ENCODE data around the gene MTCL1. TPM values are rescaled to one million over a fixed set of nuclear protein-coding genes. Genes with fewer than 3 reads are reported as not detected.

MTCL1 gene
- total RNA-seq, 1 donor from 2014 or later, result 59.3 TPM

DNA sequence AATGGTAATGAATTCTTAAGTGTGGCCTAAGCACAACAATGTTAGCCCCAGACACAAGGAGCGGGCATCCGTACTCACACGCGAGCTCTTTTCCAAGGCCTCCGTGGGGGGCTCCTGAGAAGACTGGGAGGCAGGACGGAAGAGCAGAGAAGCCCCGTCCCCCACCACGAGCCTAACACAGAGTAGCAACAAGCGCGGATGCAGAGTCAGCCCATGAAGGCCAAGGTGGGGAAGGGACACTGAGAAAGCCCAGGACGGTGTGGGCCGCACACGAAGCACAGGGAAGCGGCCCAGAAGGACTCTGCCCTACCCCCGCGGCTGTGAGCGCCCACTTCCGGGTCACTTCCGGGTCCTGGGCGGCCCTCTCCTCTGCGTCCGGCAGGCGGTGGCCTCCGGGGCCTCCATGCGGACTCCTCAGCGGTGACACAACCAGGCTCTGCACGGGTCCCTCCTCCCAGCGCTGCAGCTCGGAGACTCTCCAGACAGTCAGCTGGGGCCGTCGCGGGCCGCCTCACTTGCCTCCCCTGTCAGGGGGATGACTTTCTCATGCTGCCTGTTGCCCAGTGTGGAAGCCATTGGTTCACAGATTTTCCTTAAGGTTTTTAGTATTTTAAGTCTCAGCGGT is 151.5 kb downstream of the MTCL1 start:
- H3K27me3 ChIP-seq (ENCODE audit: insufficient read depth, low read length), result no peaks in the 10 kb centered on the region
- Mint-ChIP-seq H3K27ac (ENCODE audit: unreplicated experiment) (no peak overlapping the region), H3K4me1 (ENCODE audit: low read depth, unreplicated experiment) (peaks cover 27% of the 10 kb centered on the region), H3K27me3 (ENCODE audit: low read depth, unreplicated experiment) (no peaks in the 10 kb centered on the region), H3K36me3 (ENCODE audit: low read depth, unreplicated experiment) (no peaks in the 10 kb centered on the region), H3K4me3 (ENCODE audit: unreplicated experiment) (no peak overlapping the region), H3K9me3 (ENCODE audit: unreplicated experiment) (no peaks in the 10 kb centered on the region)
- no peak overlapping the region for H3K9ac ChIP-seq (ENCODE audit: low read length)
- H3K79me2 ChIP-seq (ENCODE audit: insufficient read depth, low read length), result no peaks in the 10 kb centered on the region
- no peak overlapping the region for H3K27ac ChIP-seq (ENCODE audit: low read depth, low read length)
- H3K4me2 ChIP-seq (ENCODE audit: low read length), result no peak overlapping the region
- TF ChIP-seq, protein P1, sequence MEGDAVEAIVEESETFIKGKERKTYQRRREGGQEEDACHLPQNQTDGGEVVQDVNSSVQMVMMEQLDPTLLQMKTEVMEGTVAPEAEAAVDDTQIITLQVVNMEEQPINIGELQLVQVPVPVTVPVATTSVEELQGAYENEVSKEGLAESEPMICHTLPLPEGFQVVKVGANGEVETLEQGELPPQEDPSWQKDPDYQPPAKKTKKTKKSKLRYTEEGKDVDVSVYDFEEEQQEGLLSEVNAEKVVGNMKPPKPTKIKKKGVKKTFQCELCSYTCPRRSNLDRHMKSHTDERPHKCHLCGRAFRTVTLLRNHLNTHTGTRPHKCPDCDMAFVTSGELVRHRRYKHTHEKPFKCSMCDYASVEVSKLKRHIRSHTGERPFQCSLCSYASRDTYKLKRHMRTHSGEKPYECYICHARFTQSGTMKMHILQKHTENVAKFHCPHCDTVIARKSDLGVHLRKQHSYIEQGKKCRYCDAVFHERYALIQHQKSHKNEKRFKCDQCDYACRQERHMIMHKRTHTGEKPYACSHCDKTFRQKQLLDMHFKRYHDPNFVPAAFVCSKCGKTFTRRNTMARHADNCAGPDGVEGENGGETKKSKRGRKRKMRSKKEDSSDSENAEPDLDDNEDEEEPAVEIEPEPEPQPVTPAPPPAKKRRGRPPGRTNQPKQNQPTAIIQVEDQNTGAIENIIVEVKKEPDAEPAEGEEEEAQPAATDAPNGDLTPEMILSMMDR (IDR thresholded peaks at IDR 0.05; ENCODE audit: insufficient read depth, low read depth, low read length), result no peak
- no peak for TF ChIP-seq EZH2 (IDR thresholded peaks at IDR 0.05; ENCODE audit: insufficient read depth, low read length)
- no peak overlapping the region for H2AFZ ChIP-seq (ENCODE audit: low read depth, low read length)
- no peaks in the 10 kb centered on the region for H3K36me3 ChIP-seq (ENCODE audit: insufficient read depth, low read length)
- no peaks in the 10 kb centered on the region for H3K9me3 ChIP-seq (ENCODE audit: insufficient read depth, low read depth, low read length)
- DNase-seq (ENCODE audit: low read depth) (no peak), FAIRE-seq (no peak)
- peaks cover 2% of the 10 kb centered on the region for H3K4me1 ChIP-seq (ENCODE audit: insufficient read depth, low read length)
- no peak overlapping the region for H3K4me3 ChIP-seq (ENCODE audit: insufficient read depth, low read depth, low read length)
- no peaks in the 10 kb centered on the region for H4K20me1 ChIP-seq (ENCODE audit: insufficient read depth, low read length)

DNA sequence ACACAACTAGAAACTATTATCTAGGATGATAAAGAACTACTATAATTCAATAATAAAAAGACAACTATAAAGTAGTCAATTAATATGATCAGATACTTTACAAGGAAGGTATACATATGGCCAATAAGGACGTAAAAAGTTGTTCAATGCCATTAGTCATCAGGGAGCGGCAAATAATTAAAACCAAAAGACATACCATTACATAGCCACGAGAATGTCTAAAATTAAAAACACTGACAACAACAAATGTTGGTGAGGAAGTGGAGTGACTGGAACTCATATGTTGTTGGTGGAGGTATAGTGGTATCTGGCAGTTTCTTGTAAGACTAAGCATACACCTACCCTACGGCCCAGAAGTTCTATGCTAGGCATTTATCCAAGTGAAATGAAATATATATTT is 152.4 kb downstream of the MTCL1 start:
- TF ChIP-seq, protein P1 (IDR thresholded peaks at IDR 0.05; ENCODE audit: insufficient read depth, low read depth, low read length), result no peak
- no peak for TF ChIP-seq EZH2 (IDR thresholded peaks at IDR 0.05; ENCODE audit: insufficient read depth, low read length)
- Histone ChIP-seq H3K9ac (ENCODE audit: low read length) (no peak overlapping the region), H3K27ac (ENCODE audit: low read depth, low read length) (no peak overlapping the region), H3K4me3 (ENCODE audit: insufficient read depth, low read depth, low read length) (no peak overlapping the region), H3K79me2 (ENCODE audit: insufficient read depth, low read length) (no peaks in the 10 kb centered on the region), H3K27me3 (ENCODE audit: insufficient read depth, low read length) (no peaks in the 10 kb centered on the region), H2AFZ (ENCODE audit: low read depth, low read length) (no peak overlapping the region), H3K4me2 (ENCODE audit: low read length) (no peak overlapping the region), H3K9me3 (ENCODE audit: insufficient read depth, low read depth, low read length) (no peaks in the 10 kb centered on the region), H3K36me3 (ENCODE audit: insufficient read depth, low read length) (no peaks in the 10 kb centered on the region), H3K4me1 (ENCODE audit: insufficient read depth, low read length) (peaks cover 2% of the 10 kb centered on the region), H4K20me1 (ENCODE audit: insufficient read depth, low read length) (no peaks in the 10 kb centered on the region)
- FAIRE-seq (no peak), DNase-seq (ENCODE audit: low read depth) (no peak)
- no peaks in the 10 kb centered on the region for H3K36me3 Mint-ChIP-seq (ENCODE audit: low read depth, unreplicated experiment)
- H3K27ac Mint-ChIP-seq (ENCODE audit: unreplicated experiment), result no peak overlapping the region
- no peaks in the 10 kb centered on the region for H3K27me3 Mint-ChIP-seq (ENCODE audit: low read depth, unreplicated experiment)
- H3K4me1 Mint-ChIP-seq (ENCODE audit: low read depth, unreplicated experiment), result peaks cover 27% of the 10 kb centered on the region
- H3K9me3 Mint-ChIP-seq (ENCODE audit: unreplicated experiment), result no peaks in the 10 kb centered on the region
- H3K4me3 Mint-ChIP-seq (ENCODE audit: unreplicated experiment), result no peak overlapping the region

DNA sequence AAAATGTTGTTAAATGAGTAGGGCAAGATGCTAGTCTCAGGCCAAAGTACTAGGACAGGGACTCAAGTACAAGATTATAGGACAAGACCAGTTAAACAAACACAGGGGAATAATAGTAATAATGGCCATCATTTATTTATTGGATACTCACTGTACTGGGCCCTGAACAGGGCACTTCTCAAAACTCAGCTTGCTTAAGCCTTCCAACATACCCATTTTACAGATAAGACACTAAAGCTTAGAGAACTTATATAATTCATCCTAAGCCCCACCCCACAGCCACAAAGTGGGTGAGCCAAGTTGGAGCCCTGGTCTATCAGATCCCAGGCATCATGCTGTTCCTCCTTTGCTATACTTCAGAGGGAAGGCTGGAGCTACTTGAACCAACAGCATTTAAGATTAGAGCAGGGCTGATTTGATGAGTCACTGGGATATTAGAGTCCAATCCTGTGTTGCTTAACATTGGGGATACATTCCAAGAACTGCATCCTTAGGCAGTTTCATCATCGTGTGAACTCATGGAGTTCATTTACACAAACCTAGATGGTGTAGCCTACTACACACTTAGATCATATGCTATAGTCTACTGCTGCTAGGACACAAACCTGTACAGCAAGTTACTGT is 153.6 kb downstream of the MTCL1 start:
- no peaks in the 10 kb centered on the region for H4K20me1 ChIP-seq (ENCODE audit: insufficient read depth, low read length)
- H3K9ac ChIP-seq (ENCODE audit: low read length), result no peak overlapping the region
- no peak for TF ChIP-seq EZH2 (IDR thresholded peaks at IDR 0.05; ENCODE audit: insufficient read depth, low read length)
- TF ChIP-seq, protein P1 (IDR thresholded peaks at IDR 0.05; ENCODE audit: insufficient read depth, low read depth, low read length), result no peak
- H3K36me3 ChIP-seq (ENCODE audit: insufficient read depth, low read length), result no peaks in the 10 kb centered on the region
- H3K27me3 Mint-ChIP-seq (ENCODE audit: low read depth, unreplicated experiment), result no peaks in the 10 kb centered on the region
- H3K36me3 Mint-ChIP-seq (ENCODE audit: low read depth, unreplicated experiment), result no peaks in the 10 kb centered on the region
- H3K9me3 ChIP-seq (ENCODE audit: insufficient read depth, low read depth, low read length), result no peaks in the 10 kb centered on the region
- no peak overlapping the region for H3K4me2 ChIP-seq (ENCODE audit: low read length)
- peaks cover 3% of the 10 kb centered on the region for H3K9me3 Mint-ChIP-seq (ENCODE audit: unreplicated experiment)
- H3K4me3 Mint-ChIP-seq (ENCODE audit: unreplicated experiment), result no peak overlapping the region
- peaks cover 27% of the 10 kb centered on the region for H3K4me1 Mint-ChIP-seq (ENCODE audit: low read depth, unreplicated experiment)
- H3K27me3 ChIP-seq (ENCODE audit: insufficient read depth, low read length), result no peaks in the 10 kb centered on the region
- DNase-seq (ENCODE audit: low read depth) (peak; percentile 97), FAIRE-seq (peak; percentile 99)
- H2AFZ ChIP-seq (ENCODE audit: low read depth, low read length), result no peak overlapping the region
- H3K79me2 ChIP-seq (ENCODE audit: insufficient read depth, low read length), result no peaks in the 10 kb centered on the region
- peaks cover 2% of the 10 kb centered on the region for H3K4me1 ChIP-seq (ENCODE audit: insufficient read depth, low read length)
- peak overlapping the region; percentile 13 for H3K27ac ChIP-seq (ENCODE audit: low read depth, low read length)
- peak overlapping the region; percentile 85 for H3K27ac Mint-ChIP-seq (ENCODE audit: unreplicated experiment)
- H3K4me3 ChIP-seq (ENCODE audit: insufficient read depth, low read depth, low read length), result no peak overlapping the region
